Measurements from ENCODE around the gene TNFRSF9. TPM values are rescaled to one million over a fixed set of nuclear protein-coding genes. Genes with fewer than 3 reads are reported as not detected.

TNFRSF9 gene
- total RNA-seq, 4 donors from 2014 or later, result 0.10 TPM; not detected in 3

- H3K36me3 ChIP-seq, result peaks cover 16 to 19% of the 10 kb centered on the region in 2 donors
- peak overlapping the region; percentile 14 to 65 (median 21) for H3K27ac ChIP-seq
- intact Hi-C loops (cut with DNase I), result no loop called here
- H3K4me3 ChIP-seq (replicated peaks in 1 of 3), result no peak overlapping the region
- no peak for TF ChIP-seq CTCF (IDR thresholded peaks at IDR 0.05)
- no peak for TF ChIP-seq POLR2A (IDR thresholded peaks at IDR 0.05)
- 83 to 87% methylated on average over 15 of the region's 15 CpGs for WGBS, 2 donors
- H3K9me3 ChIP-seq, result no peaks in the 10 kb centered on the region
- DNase-seq, result peak in 1 of 2 donors; percentile 9
- no peaks in the 10 kb centered on the region for H3K27me3 ChIP-seq
- peaks cover 12 to 18% of the 10 kb centered on the region in 2 donors for H3K4me1 ChIP-seq
Measured at GRCh38 chr1:7985851-7986612, 45.4 kb upstream of the TNFRSF9 start.

- intact Hi-C loops (cut with DNase I), result loop anchor here (5.0 kb wide), 1 partner anchor 332 kb away; the partner anchor contains the start of gene SLC45A1
- TF ChIP-seq POLR2A (IDR thresholded peaks at IDR 0.05), result no peak
- no peak for TF ChIP-seq CTCF (IDR thresholded peaks at IDR 0.05)
- Histone ChIP-seq H3K27me3 (no peaks in the 10 kb centered on the region), H3K27ac (peak overlapping the region in 2 of 3 donors; percentile 26 to 65), H3K4me1 (peaks cover 12 to 18% of the 10 kb centered on the region in 2 donors), H3K9me3 (no peaks in the 10 kb centered on the region), H3K4me3 (replicated peaks in 1 of 3) (no peak overlapping the region), H3K36me3 (peaks cover 16 to 19% of the 10 kb centered on the region in 2 donors)
- peak; percentile 70 to 76 for DNase-seq
- WGBS, 2 donors, result 57 to 61% methylated on average over 15 of the region's 15 CpGs
Measured at GRCh38 chr1:7984811-7985210, 44.2 kb upstream of the TNFRSF9 start.

- Histone ChIP-seq H3K36me3 (peaks cover 30 to 32% of the 10 kb centered on the region in 2 donors), H3K4me1 (peaks cover 12 to 18% of the 10 kb centered on the region in 2 donors), H3K4me3 (replicated peaks in 1 of 3) (no peak overlapping the region), H3K27ac (no peak overlapping the region), H3K27me3 (no peaks in the 10 kb centered on the region), H3K9me3 (no peaks in the 10 kb centered on the region)
- TF ChIP-seq POLR2A (IDR thresholded peaks at IDR 0.05), result no peak
- no peak for TF ChIP-seq CTCF (IDR thresholded peaks at IDR 0.05)
- no peak for DNase-seq
- 95% methylated on average over 12 to 15 of the region's 15 CpGs for WGBS, 2 donors
- intact Hi-C loops (cut with DNase I), result loop anchor here (5.0 kb wide), 1 partner anchor 334 kb away; the partner anchor contains the start of gene SLC45A1
Measured at GRCh38 chr1:7983086-7983778, 42.6 kb upstream of the TNFRSF9 start.

- H3K4me1 ChIP-seq, result peaks cover 20 to 34% of the 10 kb centered on the region in 2 donors
- no peaks in the 10 kb centered on the region for H3K9me3 ChIP-seq
- intact Hi-C loops (cut with DNase I), result loop anchor here (5.0 kb wide), 1 partner anchor 336 kb away; the partner anchor contains the start of gene SLC45A1
- no peaks in the 10 kb centered on the region for H3K27me3 ChIP-seq
- no peak overlapping the region for H3K27ac ChIP-seq
- no peak overlapping the region for H3K4me3 ChIP-seq (replicated peaks in 1 of 3)
- DNase-seq, result no peak
- H3K36me3 ChIP-seq, result peaks cover 31% of the 10 kb centered on the region in 2 donors
- WGBS, 2 donors, result 85 to 96% methylated on average over 7 of the region's 7 CpGs
- no peak for TF ChIP-seq POLR2A (IDR thresholded peaks at IDR 0.05)
- TF ChIP-seq CTCF (IDR thresholded peaks at IDR 0.05), result no peak
Measured at GRCh38 chr1:7980984-7981383, 40.3 kb upstream of the TNFRSF9 start.
